Activated naive CD4-positive, alpha-beta T cell (primary cell): ENCODE measurements around the gene FMO3.

Experiments
- DNase-seq, 4 experiments: peaks; one replicate each; lab custom pipeline; 2025; lab: John Stamatoyannopoulos, UW

FMO3 gene

DNA sequence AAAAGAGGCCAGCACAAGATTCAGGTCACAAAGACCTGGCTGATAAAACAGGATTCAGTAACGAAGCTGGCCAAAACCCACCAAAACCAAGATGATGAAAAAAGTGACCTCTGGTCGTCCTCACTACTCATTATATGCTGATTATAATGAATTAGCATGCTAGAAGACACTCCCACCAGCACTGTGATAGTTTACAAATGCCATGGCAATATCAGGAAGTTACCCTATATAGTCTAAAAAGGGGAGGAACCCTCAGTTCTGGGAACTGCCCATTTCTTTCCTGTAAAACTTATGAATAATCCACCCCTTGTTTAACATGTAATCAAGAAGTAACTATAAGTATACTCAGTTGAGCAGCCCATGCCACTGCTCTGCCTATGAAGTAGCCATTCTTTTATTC lies 68.4 kb downstream of the FMO3 start:
- no peak for DNase-seq

DNA sequence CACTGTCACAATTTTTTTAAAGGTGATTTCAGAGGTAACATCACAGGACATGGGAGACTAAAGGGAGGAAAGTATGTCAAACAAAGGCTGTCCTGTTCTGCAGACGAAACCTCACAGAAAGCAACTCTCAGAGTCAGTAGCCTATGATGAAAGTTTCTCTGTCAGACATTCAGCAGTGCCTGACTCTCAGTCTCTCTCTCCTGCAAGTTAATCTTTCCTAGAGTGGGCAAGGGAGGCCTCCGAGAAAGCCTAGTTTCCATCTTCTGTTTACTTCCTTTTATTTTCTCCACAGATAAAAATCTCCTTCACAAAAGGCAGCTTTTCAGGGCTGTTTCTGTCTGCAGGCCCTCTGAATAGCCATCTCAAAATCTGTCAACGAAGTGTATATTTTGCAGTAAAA lies 69.5 kb downstream of the FMO3 start:
- no peak for DNase-seq

DNA sequence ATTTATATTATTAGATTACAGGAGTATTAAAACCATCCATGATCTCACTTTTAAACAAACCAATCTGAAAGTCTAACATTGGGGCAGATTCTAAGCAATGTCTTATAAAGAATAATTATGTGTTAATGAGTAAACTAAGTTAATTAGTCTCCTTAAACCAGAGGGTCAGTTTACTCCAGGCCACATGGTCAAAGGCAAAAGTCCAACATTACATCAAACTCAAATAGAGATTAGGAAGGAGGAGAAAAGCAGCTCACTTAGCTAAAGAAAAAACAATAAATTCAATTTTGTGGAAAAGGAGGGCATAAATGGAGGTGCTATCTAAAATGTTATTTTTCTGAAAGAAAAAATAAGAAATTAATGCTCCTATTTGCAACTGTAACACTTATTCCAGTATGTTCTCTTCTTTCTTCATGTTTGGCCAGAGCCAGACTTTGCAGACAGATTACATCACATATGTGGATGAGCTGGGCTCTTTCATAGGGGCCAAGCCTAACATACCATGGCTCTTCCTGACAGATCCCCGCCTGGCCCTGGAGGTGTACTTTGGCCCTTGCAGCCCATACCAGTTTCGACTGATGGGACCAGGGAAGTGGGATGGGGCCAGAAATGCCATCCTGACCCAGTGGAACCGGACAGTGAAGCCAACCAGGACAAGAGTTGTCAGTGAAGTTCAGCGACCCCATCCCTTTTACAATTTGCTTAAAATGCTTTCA lies 70.1 kb downstream of the FMO3 start:
- DNase-seq, result no peak

DNA sequence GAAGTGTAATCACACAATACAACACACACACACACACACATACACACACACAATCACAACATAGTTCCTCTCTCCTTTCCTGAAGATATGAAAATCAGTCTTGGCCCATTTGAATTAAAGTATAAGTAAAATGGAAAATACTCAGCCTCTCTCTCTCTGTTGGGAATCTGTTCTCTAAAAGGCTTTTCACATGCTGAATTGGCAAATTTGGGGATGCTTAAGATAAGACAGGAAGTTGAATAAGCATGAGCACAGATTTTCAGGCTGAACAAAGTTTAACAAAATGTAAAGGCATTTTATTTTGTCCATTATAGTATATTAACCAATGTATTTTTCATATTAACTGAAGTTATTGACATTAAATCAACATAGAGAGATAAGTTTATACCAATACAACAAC lies 70.7 kb downstream of the FMO3 start:
- no peak for DNase-seq

DNA sequence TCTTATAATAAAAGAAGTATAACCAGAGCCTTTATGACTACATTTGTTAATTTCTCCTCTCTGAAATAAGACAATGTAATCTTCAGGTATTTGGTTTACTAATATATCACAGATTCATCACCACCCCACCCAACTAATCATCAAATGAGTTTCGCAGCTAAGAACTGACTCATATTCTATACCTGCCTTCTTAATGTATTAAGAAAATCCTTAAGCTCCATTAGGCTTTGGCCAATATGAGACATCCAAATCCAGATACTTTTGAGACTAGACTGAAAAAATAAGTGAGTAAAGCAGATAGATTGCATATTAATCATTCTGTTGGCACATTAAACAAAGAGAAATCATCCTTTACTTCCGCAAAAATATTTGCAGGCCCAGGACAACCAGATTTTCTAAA lies 75.7 kb downstream of the FMO3 start:
- DNase-seq, result no peak
